Cardiac muscle cell (in vitro differentiated cells and primary cell): ENCODE data around the gene NFIC. TPM values are rescaled to one million over a fixed set of nuclear protein-coding genes. Genes with fewer than 3 reads are reported as not detected.
A peak's percentile ranks its signal among the peaks of the same experiment; 100 is the strongest.

Source experiments
- DNase-seq, 2 donors: peaks; one replicate each; pipeline versions ENCODE4 v3.0.0 to v3.0.0-alpha.2; 2010 to 2017; ENCODE audit warnings: low read depth in 1 of 2, low spot score in 1 of 2
- H3K27ac ChIP-seq: fragments of 200-600 bp; sonication (generic); 2 replicates; pipeline ENCODE4 v1.5.1; 2016
- H3K27me3 ChIP-seq: fragments of 200-600 bp; sonication (generic); 2 replicates; pipeline ENCODE4 v1.6.0; 2016; ENCODE audit warnings: control low read depth
- H3K36me3 ChIP-seq: fragments of 200-600 bp; sonication (generic); 2 replicates; pipeline ENCODE4 v1.5.1; 2016; ENCODE audit warnings: control low read depth
- H3K4me1 ChIP-seq: fragments of 200-600 bp; sonication (generic); 2 replicates; pipeline ENCODE4 v1.8.1; 2017; ENCODE audit warnings: low read depth, mild to moderate bottlenecking, mixed run types
- H3K4me3 ChIP-seq: fragments of 200-600 bp; sonication (generic); 2 replicates; pipeline ENCODE4 v1.5.1; 2016; ENCODE audit warnings: mild to moderate bottlenecking
- H3K9me3 ChIP-seq: fragments of 200-600 bp; sonication (generic); 2 replicates; pipeline ENCODE4 v1.5.1; 2017; ENCODE audit warnings: low read depth, mild to moderate bottlenecking, control low read depth
- CTCF ChIP-seq: IDR thresholded peaks from 2 replicates; pipeline ENCODE4 v1.5.1; 2012; ENCODE audit warnings: low read depth, mild to moderate bottlenecking, low read length
- polyA plus RNA-seq: library from polyadenylated mRNA; unstranded; fragments of >200 nt; fragmentation: Nextera tagmentation; extraction: Ambion mirVana; gene quantifications from 2 replicates; pipeline ENCODE4 v1.2.1, GENCODE V29; 2016
- total RNA-seq: library from RNA; depleted of rRNA; stranded (reverse); fragments of >200 nt; gene quantifications from 2 replicates; pipeline ENCODE4 v1.2.3, GENCODE V29; 2016

The NFIC gene
- total and polyA plus RNA-seq, 2 experiments from 2014 or later = 32.7 to 46.1 TPM

GRCh38 chr19:3478409-3479176 is 112.2 kb downstream of the NFIC start:
- no peaks in the 10 kb centered on the region for H3K9me3 ChIP-seq
- H3K36me3 ChIP-seq = no peaks in the 10 kb centered on the region
- no peak for DNase-seq
- no peaks in the 10 kb centered on the region for H3K27me3 ChIP-seq
- H3K4me3 ChIP-seq = no peak overlapping the region
- no peaks in the 10 kb centered on the region for H3K4me1 ChIP-seq
- no peak for TF ChIP-seq CTCF
- no peak overlapping the region for H3K27ac ChIP-seq

GRCh38 chr19:3479177-3479833 is 112.9 kb downstream of the NFIC start:
- Histone ChIP-seq H3K4me1 (no peaks in the 10 kb centered on the region), H3K36me3 (no peaks in the 10 kb centered on the region), H3K4me3 (no peak overlapping the region), H3K27me3 (no peaks in the 10 kb centered on the region), H3K27ac (no peak overlapping the region), H3K9me3 (no peaks in the 10 kb centered on the region)
- no peak for TF ChIP-seq CTCF
- peak in 1 of 2 donors; percentile 29 for DNase-seq

- no peaks in the 10 kb centered on the region for H3K4me1 ChIP-seq
- H3K36me3 ChIP-seq = no peaks in the 10 kb centered on the region
- H3K27ac ChIP-seq = no peak overlapping the region
- no peaks in the 10 kb centered on the region for H3K27me3 ChIP-seq
- H3K4me3 ChIP-seq = no peak overlapping the region
- no peak for TF ChIP-seq CTCF
- no peaks in the 10 kb centered on the region for H3K9me3 ChIP-seq
- DNase-seq = no peak
Observed at GRCh38 chr19:3479834-3480215, 113.4 kb downstream of the NFIC start.

- no peak for DNase-seq
Observed at GRCh38 chr19:3480383-3481091, 114.2 kb downstream of the NFIC start, which contains the start of gene SMIM24. Gene SMIM24 (minus strand): TSS chr19:3480525. CDS start chr19:3480463, 62 bp downstream.

More at GRCh38 chr19:3480383-3481091, 114.2 kb downstream of the NFIC start, which contains the start of gene SMIM24:
- Histone ChIP-seq H3K9me3 (no peaks in the 10 kb centered on the region), H3K27ac (no peak within 1 kb of the TSS), H3K36me3 (no peaks in the 10 kb centered on the region), H3K4me1 (no peaks in the 10 kb centered on the region), H3K27me3 (no peaks in the 10 kb centered on the region), H3K4me3 (no peak within 1 kb of the TSS)
- TF ChIP-seq CTCF = no peak
